ENCODE measurements around the gene RPTOR.
A peak's percentile ranks its signal among the peaks of the same experiment; 100 is the strongest.
"Not testable (repeated sequence)": the region's sequence is repeated elsewhere in the genome, so short reads cannot be mapped to it uniquely, and the experiment has no call there.

Gene RPTOR

DNA sequence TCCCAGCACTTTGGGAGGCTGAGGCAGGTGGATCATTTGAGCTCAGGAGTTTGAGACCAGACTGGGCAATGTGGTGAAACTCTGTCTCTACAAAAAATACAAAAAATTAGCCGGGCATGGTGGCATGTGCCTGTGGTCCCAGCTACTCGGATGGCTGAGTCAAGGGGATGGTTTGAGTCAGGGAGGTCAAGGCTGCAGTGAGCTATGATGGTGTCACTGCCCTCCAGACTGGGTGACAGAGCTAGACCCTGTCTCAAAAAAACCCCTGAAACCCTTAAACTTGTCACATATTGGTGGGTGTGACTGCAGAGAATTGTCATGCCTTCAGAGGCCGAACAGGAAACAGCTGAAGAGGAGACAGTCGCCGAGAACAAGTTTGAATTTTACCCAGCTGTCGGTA is 13.4 kb downstream of the RPTOR start:
- no peak for DNase-seq (ENCODE audit: low spot score)

GRCh38 chr17:80559825-80560251 is 15.2 kb downstream of the RPTOR start:
- no peak for DNase-seq (ENCODE audit: low spot score)

DNA sequence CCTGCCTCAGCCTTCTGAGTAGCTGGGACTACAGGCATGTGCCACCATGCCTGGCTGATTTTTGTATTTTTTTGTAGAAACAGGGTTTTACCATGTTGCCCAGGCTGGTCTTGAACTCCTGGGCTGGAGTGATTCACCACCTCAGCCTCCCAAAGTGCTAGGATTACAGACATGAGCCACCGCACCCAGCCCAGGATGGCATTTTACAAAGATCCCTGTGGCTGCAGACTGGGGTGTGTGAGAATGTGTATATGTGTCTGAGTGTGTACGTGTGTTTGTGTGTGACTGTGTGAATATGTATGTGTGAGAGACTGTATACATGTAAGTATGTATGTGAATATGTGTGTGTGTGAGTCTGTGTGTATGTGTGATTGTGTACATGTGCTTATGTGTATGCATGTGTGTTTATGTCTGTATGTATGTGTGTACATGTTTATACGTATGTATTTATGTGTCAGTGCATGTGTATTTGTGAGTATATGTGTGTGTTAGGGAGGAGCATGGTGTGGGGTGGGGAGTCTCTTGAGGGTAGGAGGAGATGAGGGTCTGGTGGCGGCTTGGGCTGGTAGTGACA is 17.0 kb downstream of the RPTOR start:
- no peak for DNase-seq (ENCODE audit: low spot score)

GRCh38 chr17:80564545-80564944 is 19.9 kb downstream of the RPTOR start:
- DNase-seq (ENCODE audit: low spot score) = no peak

DNA sequence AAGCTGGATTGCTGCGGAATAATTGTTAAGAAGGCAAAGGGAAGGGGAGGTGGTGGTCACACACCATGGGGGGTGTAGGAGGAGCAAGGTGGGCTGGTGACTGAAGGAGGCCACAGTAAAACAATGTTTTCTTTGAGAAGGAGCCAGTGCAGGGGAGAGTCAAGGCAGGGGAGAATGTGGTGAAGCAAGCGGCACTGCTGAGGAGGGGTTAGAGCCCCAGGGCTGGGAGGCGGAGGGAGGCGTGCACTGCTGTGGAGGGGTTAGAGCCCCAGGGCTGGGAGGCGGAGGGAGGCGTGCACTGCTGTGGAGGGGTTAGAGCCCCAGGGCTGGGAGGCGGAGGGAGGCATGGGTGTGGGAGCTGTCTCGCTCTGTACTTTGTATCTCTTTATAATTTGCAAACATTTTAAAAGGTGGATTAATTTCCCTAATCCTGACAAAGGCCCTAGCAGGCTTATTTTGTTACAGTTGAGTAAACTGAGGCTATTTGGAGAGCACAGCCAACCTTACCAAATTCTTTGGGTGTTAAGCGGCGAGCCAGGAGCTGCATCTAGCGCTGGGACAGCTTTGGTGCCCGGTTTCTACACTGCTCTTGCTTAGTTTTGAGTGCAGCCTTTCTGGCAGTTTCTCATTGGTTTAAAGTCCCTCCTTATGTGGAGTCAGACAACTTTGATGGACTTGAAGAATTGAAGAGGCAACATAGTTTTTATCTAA is 20.9 kb downstream of the RPTOR start:
- DNase-seq (ENCODE audit: low spot score) = no peak

GRCh38 chr17:80566054-80566400 is 21.4 kb downstream of the RPTOR start:
- DNase-seq (ENCODE audit: low spot score) = no peak

- DNase-seq (ENCODE audit: low spot score) = no peak
Measured at GRCh38 chr17:80568246-80568645, 23.6 kb downstream of the RPTOR start.

DNA sequence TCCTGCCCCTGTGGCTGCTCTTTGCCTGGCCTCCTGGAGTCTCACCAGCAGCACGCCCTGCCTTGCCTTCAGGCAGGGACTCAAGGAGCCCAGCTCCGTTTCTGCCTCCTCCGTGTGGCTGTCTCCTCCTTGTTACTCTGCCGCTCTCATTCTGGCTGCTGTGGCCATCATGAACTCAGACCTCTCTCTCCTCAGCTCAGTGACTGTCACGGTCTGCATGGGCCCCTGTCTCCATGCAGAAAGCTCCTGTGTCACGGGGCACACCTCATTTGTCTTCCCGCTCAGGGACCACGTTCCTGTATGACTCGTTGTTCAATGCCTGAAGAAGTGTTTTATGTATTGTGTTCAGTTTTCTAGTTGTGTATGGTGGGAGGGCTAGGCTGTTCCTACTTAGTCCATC is 25.3 kb downstream of the RPTOR start:
- DNase-seq (ENCODE audit: low spot score) = no peak

DNA sequence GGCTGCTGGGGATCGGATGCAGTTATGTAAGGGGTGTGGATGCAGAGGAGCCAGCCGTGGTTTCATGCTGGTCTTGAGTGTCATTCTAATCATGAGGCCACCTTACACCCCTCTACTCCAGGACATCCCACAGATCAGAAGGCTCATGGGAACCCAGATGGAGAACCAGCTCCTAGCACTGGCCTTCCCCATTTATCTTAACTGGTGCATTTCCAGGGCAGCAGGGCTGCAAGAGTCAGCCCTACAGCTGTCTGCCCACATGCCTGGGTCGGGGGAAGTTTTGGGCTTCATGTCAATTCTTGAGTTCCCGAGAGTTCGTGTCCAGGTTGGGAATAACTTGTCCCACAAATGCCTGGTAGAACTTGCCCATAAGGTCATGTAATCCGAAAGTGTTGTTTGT is 29.1 kb downstream of the RPTOR start:
- DNase-seq (ENCODE audit: low spot score) = no peak

DNA sequence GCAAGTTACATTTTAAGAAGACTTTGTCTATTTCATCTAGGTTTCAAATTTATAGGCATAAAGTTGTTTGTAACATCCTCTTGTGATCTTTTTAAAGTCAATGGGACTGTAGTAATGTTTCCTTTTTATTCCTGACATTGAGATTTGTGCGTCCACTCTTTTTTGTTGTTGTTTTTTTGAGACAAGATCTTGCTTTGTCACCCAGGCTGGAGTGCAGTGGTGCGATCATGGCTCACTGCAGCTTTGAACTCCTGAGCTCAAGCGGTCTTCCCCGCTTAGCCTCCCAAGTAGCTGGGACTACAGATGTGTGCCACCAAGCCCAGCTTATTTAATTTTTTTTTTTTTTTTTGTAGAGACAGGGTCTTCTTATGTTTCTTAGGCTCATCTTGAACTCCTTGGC is 29.9 kb downstream of the RPTOR start:
- DNase-seq (ENCODE audit: low spot score) = no peak

DNA sequence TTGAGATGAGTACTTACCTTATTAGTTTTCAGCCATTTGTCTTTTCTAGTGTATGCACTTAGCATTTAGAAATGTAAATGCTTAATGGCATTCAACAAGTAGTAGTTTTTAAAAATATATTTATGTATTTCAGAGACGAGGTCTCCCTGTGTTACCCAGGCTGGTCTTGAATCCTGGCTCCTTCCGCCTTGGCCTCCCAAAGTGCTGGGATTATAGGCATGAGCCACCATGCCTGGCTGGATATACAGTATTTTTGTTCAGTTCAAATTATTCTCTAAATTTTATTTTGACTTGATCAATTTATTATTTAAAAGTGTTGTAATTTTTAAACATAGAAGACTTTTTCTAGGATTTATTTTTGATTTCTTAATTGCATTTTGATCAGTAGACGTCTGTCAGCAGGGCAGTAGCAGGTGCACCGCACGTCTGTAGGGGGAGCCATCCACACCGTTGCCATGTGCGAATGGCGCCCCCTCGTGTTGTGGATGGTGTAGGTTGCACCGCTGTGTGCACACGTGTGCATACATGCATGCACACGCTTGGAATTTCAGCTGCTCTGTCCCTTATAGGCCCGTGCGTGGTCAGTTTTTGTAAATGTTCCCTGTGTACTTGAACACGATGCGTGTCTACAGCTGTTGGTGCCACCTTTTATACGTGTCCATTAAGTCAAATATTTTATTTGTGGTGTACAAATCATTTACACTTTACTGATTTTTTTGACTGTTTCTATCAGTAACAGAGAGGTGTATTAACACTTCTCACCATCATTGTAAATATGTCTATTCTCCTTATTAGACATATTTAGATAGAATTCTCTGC is 30.6 kb downstream of the RPTOR start:
- DNase-seq (ENCODE audit: low spot score) = peak; percentile 90

DNA sequence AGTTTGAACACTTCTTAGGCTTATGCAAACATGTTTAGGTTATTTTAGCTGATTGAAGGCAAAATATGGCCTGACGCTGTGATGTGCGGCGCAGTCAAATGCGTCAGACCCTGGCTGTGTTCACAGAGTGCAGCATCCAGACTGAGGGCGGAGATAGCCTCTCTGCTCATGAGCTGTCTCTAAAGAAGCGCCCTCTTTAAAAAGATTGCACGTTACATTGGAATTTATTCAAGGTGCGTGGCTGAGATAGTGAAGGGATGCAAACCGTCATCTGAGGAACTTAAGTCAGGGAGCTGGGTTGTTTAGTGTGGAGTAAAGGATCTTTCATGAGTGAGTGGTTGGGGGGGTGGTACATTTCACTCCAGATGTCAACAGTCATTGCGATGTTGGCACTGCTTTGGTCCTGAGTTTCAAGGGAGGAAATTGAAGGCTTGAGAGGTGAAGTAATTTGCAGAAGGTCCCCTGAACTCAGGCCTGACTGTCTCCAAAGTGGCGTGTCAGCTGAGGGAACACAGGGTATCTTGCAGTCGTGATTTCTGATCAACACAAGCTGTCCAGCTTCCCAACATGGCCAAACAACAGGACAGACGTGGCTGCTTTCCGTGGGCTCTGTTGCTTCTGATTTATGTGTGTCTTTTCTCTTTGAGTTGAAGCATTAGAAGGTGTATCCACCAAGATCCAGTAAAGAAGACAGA is 33.4 kb downstream of the RPTOR start:
- no peak for DNase-seq (ENCODE audit: low spot score)

GRCh38 chr17:80578668-80579388 is 34.2 kb downstream of the RPTOR start:
- not testable (repeated sequence) for DNase-seq (ENCODE audit: low spot score)

DNA sequence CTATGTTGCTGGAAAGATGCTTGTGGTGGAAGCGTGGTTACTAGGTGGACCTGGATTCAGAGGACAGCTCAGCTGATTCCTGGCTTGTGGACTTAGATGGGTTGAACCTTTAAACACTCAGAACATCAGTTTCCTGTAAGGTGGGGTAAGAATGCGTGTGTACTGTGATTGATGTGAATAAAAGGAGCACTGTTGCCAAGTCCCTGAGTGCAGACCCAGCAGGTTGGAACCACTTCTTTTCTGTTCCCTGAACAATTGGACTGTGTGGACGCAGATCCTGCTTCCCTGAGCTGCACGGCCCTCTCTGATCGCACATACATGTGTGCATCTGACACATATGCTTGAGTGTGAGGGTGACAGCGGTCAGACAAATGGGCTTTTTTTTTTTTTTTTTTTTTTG is 37.5 kb downstream of the RPTOR start:
- DNase-seq (ENCODE audit: low spot score) = no peak

DNA sequence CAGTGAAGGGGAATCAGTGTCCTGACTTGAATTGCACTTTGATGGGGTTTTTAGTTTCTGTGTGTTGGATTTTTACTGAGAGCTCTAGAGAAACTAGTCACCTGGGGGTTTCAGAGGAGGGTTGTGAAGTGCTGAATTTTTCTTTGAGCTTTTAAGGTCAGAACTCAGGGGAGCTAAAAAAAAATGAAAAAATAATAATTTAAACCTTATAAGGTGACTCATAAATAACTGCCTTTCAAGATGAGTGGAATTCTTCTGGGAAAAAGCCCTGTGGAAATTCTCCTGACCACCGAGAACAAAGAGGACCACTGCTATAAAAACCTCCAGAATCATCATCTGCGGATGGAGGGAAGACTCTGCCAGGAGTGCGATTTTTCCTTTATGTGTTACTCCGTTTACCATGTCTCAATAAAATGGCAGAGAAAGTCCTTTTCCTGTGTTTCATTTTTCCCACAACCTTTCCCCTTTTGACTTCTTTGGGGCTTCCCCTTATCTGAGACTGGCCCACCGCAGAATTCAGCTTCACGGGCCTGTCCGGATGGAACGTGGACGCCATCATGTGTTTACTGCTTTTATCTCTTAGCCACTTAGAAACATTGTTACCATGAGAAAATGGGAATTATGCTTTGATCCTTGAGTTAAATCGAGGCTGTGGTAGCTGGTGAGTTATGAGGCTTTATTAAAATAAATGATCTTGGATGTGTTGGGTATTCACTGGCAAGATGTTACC is 39.7 kb downstream of the RPTOR start:
- no peak for DNase-seq (ENCODE audit: low spot score)

- no peak for DNase-seq (ENCODE audit: low spot score)
Measured at GRCh38 chr17:80585890-80586845, 41.5 kb downstream of the RPTOR start.

DNA sequence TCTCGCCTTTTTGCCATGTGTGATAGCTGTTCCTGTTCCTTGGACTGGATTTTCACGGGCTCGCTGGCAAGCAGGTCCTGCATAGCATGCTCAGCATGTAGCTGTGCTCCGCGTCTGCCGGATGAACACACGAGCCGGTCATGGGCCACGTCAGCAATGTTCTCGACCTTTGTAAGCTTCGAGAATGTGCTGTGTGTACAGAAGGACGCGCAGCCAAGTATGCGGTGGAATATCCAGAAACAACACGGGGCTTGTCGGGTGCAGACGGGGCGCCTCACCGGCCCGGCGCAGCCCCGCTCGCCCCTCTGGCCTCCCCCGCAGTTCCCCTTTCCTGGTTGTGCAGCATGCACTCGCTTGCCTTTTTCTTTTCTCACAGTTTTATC is 42.2 kb downstream of the RPTOR start:
- no peak for DNase-seq (ENCODE audit: low spot score)

DNA sequence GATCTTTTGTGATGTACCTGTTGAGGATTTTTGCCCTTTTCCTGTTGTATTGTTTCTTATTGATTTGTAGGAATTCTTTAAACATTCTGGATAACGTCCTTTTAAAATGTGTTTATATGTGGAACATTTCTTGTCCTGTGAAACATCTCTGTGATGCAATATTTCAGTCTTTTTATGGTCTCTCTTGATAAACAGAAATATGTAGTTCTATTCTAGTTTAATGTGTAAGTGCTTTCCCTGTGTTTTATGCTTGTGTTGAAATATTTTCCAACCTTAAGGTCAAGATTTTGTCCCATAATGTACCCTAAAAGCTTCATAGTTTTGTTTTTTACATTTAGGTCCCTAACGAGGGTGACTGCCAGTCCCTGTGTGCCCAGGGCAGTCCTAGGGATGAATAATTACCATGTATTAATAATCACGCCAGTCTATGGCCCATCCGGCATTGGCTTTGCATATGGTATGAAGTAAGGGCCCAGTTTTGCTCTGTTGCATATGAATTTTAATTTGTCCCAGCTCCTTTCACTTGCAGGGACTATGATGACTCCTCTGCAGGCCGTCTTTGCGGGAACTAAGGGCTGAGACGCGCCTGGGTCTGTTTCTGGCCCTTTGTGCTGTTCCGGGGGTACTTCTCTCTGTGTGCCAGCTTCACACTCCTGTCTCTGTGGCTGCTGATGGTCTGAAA is 44.2 kb downstream of the RPTOR start:
- no peak for DNase-seq (ENCODE audit: low spot score)

DNA sequence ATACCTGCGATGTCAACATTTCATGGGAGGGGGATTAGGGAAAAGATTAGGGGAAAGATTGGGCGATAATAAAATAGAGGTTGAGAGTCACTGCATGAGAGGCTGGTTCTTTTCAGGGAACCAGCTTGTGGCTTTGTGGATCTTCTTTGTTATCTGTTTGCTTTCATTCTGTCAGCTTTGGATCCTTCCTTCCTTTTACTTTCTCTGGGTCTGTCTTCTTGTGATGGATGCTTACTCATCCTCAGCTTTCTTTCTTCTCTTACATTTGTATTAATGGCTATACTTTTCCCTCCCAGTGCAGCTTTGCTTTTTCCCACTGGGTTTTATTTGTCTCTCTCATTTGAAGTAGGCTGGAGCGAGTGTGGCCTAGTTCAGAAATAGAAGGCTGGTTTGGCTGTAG is 47.1 kb downstream of the RPTOR start:
- no peak for DNase-seq (ENCODE audit: low spot score)

DNA sequence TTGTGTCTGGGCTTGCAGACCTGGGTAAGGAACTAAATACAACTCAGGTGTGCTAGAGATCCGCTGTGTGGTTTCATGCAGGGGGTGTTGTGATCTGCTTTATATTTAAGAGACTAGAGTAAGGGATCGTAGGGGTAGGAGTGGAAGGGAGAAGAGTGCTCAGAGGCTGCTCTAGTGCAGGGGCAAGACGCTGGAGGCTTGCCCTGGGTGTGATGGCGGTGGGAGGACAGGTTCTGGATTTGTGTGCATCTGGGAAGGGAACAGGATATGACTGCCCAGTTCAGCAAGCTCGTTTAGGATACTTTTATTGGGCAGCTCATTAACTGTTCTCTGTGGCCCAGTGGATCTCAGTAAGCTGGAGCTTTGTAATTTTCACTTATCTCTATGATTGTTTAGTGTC is 47.6 kb downstream of the RPTOR start:
- no peak for DNase-seq (ENCODE audit: low spot score)

All from germinal center (tissue), 1 donor.